IMR-90 (cell line): Measurements from ENCODE around the gene FAM124A. TPM values are rescaled to one million over a fixed set of nuclear protein-coding genes. Genes with fewer than 3 reads are reported as not detected.

Source experiments
- ATAC-seq: fragments of 200-7000 bp; cut with Tn5 transposase; 2 replicates; pipeline ENCODE4 v1.9.1; 2020; ENCODE audit warnings: low read depth, mild to moderate bottlenecking, moderate library complexity
- BruUV-seq: library from RNA; stranded (reverse); fragments of 400-500 nt; replicated peaks from 2 replicates; lab custom pipeline; 2021; lab: Mats Ljungman, UMichigan
- CTCF ChIA-PET: fragments of 300-600 bp; formaldehyde crosslinking; extraction: SDS; loops from one replicate; lab custom pipeline; 2021; ENCODE audit warnings: antibody characterized with exemption; lab: Yijun Ruan, JAX
- POLR2A ChIA-PET: fragments of 300-600 bp; sonication (Branson Sonifier 250); formaldehyde crosslinking; loops from one replicate; lab custom pipeline; 2022; ENCODE audit warnings: antibody characterized with exemption; ENCODE audit not compliant: unreplicated experiment; lab: Charles Lee
- DNase-seq: peaks from one replicate; pipeline ENCODE4 v3.0.0; 2013
- H2AFZ ChIP-seq: replicated peaks from 2 replicates; pipeline ENCODE3; 2013; ENCODE audit warnings: low read length, mild to moderate bottlenecking; ENCODE audit not compliant: poor library complexity
- H2AK5ac ChIP-seq: 2 replicates; pipeline ENCODE4 v1.6.1; 2013; ENCODE audit warnings: low read depth, low read length, inconsistent platforms
- H2AK9ac ChIP-seq: replicated peaks from 2 replicates; pipeline ENCODE3; 2013; ENCODE audit warnings: mild to moderate bottlenecking, low read depth, low read length, moderate library complexity; ENCODE audit not compliant: poor library complexity
- H2BK120ac ChIP-seq: 2 replicates; pipeline ENCODE4 v1.6.1; 2013; ENCODE audit warnings: low read depth, low read length, inconsistent platforms
- H2BK15ac ChIP-seq: 3 replicates; pipeline ENCODE4 v1.6.1; 2013; ENCODE audit warnings: low read depth, low read length, inconsistent platforms
- H2BK20ac ChIP-seq: 2 replicates; pipeline ENCODE4 v1.6.1; 2013; ENCODE audit warnings: low read depth, mild to moderate bottlenecking, inconsistent platforms, low read length, moderate library complexity
- H2BK5ac ChIP-seq: 2 replicates; pipeline ENCODE4 v1.6.1; 2013; ENCODE audit warnings: mild to moderate bottlenecking, low read depth, low read length, inconsistent platforms; ENCODE audit not compliant: poor library complexity, severe bottlenecking
- H3K14ac ChIP-seq: replicated peaks from 2 replicates; pipeline ENCODE4 v1.6.1; 2013; ENCODE audit warnings: low read depth, low read length, inconsistent platforms
- H3K18ac ChIP-seq: 2 replicates; pipeline ENCODE4 v1.6.1; 2013; ENCODE audit warnings: low read depth, low read length, control low read depth
- H3K23ac ChIP-seq: 2 replicates; pipeline ENCODE4 v1.6.1; 2013; ENCODE audit warnings: low read depth, low read length, inconsistent platforms
- H3K27ac ChIP-seq: 2 replicates; pipeline ENCODE4 v1.5.1; 2013; ENCODE audit warnings: mild to moderate bottlenecking, control low read depth, low read length; ENCODE audit not compliant: insufficient read depth
- H3K27me3 ChIP-seq: 2 replicates; pipeline ENCODE4 v1.6.1; 2013; ENCODE audit warnings: low read length; ENCODE audit not compliant: control insufficient read depth, insufficient read depth
- H3K36me3 ChIP-seq: 2 replicates; pipeline ENCODE4 v1.6.1; 2013; ENCODE audit warnings: low read length, mixed read lengths; ENCODE audit not compliant: control insufficient read depth, insufficient read depth
- H3K4ac ChIP-seq: 2 replicates; pipeline ENCODE4 v1.6.1; 2013; ENCODE audit warnings: low read depth, low read length, inconsistent platforms
- H3K4me1 ChIP-seq: 2 replicates; pipeline ENCODE4 v1.6.1; 2013; ENCODE audit warnings: low read length, mixed read lengths; ENCODE audit not compliant: control insufficient read depth, insufficient read depth
- H3K4me2 ChIP-seq: 2 replicates; pipeline ENCODE4 v1.6.1; 2013; ENCODE audit warnings: low read depth, mild to moderate bottlenecking, control low read depth, low read length, moderate library complexity
- H3K4me3 ChIP-seq: 2 replicates; pipeline ENCODE4 v1.5.1; 2013; ENCODE audit warnings: low read depth, mild to moderate bottlenecking, control low read depth, low read length, moderate library complexity; ENCODE audit not compliant: insufficient read depth
- H3K56ac ChIP-seq: 2 replicates; pipeline ENCODE4 v1.6.1; 2013; ENCODE audit warnings: low read length, inconsistent platforms; ENCODE audit not compliant: insufficient read depth; ENCODE audit errors: extremely low read depth
- H3K79me1 ChIP-seq, 2 experiments: 2 replicates each; pipeline ENCODE4 v1.6.1; 2013; ENCODE audit warnings: low read length in 2 of 2, inconsistent platforms in 1 of 2, low read depth in 1 of 2
- H3K9ac ChIP-seq: 2 replicates; pipeline ENCODE4 v1.6.1; 2013; ENCODE audit warnings: low read depth, low read length, control low read depth
- H3K9me1 ChIP-seq: 2 replicates; pipeline ENCODE4 v1.6.1; 2013; ENCODE audit warnings: low read length, inconsistent platforms; ENCODE audit not compliant: insufficient read depth
- H3K9me3 ChIP-seq: 2 replicates; pipeline ENCODE4 v1.6.1; 2013; ENCODE audit warnings: low read length; ENCODE audit not compliant: control insufficient read depth, insufficient read depth
- H4K20me1 ChIP-seq: 2 replicates; pipeline ENCODE4 v1.6.1; 2013; ENCODE audit warnings: low read length, inconsistent platforms; ENCODE audit not compliant: insufficient read depth
- H4K5ac ChIP-seq: 2 replicates; pipeline ENCODE4 v1.6.1; 2013; ENCODE audit warnings: mild to moderate bottlenecking, low read depth, low read length, control low read depth
- H4K8ac ChIP-seq, 2 experiments: 2 replicates each; pipeline ENCODE4 v1.6.1; 2013; ENCODE audit warnings: low read depth in 2 of 2, low read length in 2 of 2, control low read depth in 1 of 2, inconsistent platforms in 1 of 2
- H4K91ac ChIP-seq: 2 replicates; pipeline ENCODE4 v1.6.1; 2013; ENCODE audit warnings: low read depth, low read length, inconsistent platforms; ENCODE audit not compliant: insufficient read depth
- BHLHE40 ChIP-seq: fragments of 150-350 bp; IDR thresholded peaks from 2 replicates; pipeline ENCODE4 v1.6.1; 2016; ENCODE audit warnings: mild to moderate bottlenecking, low read depth, low read length
- CEBPB ChIP-seq: IDR thresholded peaks from 2 replicates; pipeline ENCODE4 v1.6.1; 2012; ENCODE audit warnings: low read depth, low read length, improper control_type of control experiment
- CHD1 ChIP-seq: IDR thresholded peaks from 2 replicates; pipeline ENCODE4 v1.6.1; 2012; ENCODE audit warnings: low read depth, low read length, improper control_type of control experiment
- CTCF ChIP-seq: conservative IDR thresholded peaks from 2 replicates; pipeline ENCODE4 v1.5.1; 2012; ENCODE audit warnings: mild to moderate bottlenecking, low read depth, low read length, improper control_type of control experiment
- ELK1 ChIP-seq: fragments of 150-350 bp; IDR thresholded peaks from 2 replicates; pipeline ENCODE4 v1.6.1; 2016; ENCODE audit warnings: low read depth, mild to moderate bottlenecking, low read length, moderate library complexity, borderline replicate concordance
- FOS ChIP-seq: fragments of 150-350 bp; IDR thresholded peaks from 2 replicates; pipeline ENCODE4 v1.6.1; 2016; ENCODE audit warnings: low read depth, low read length
- MAFK ChIP-seq: IDR thresholded peaks from 2 replicates; pipeline ENCODE4 v1.6.1; 2012; ENCODE audit warnings: low read depth, low read length, improper control_type of control experiment
- MAZ ChIP-seq: IDR thresholded peaks from 2 replicates; pipeline ENCODE4 v1.6.1; 2012; ENCODE audit warnings: low read depth, mild to moderate bottlenecking, low read length, improper control_type of control experiment, moderate library complexity, borderline replicate concordance
- MXI1 ChIP-seq: IDR thresholded peaks from 2 replicates; pipeline ENCODE4 v1.6.1; 2012; ENCODE audit warnings: low read depth, mild to moderate bottlenecking, low read length, moderate library complexity, borderline replicate concordance
- NFE2L2 ChIP-seq: fragments of 150-350 bp; IDR thresholded peaks from 2 replicates; pipeline ENCODE4 v1.6.1; 2016; ENCODE audit warnings: low read depth, mild to moderate bottlenecking, low read length
- POLR2A ChIP-seq: IDR thresholded peaks from 2 replicates; pipeline ENCODE4 v1.6.1; 2012; ENCODE audit warnings: mild to moderate bottlenecking, low read depth, low read length
- RAD21 ChIP-seq: IDR thresholded peaks from 2 replicates; pipeline ENCODE4 v1.6.1; 2012; ENCODE audit warnings: low read length, improper control_type of control experiment
- RCOR1 ChIP-seq: IDR thresholded peaks from 2 replicates; pipeline ENCODE4 v1.6.1; 2012; ENCODE audit warnings: mild to moderate bottlenecking, low read length, improper control_type of control experiment; ENCODE audit not compliant: insufficient replicate concordance
- RFX5 ChIP-seq: IDR thresholded peaks from 2 replicates; pipeline ENCODE4 v1.8.0; 2012; ENCODE audit warnings: low read depth, mild to moderate bottlenecking, low read length, moderate library complexity
- SMC3 ChIP-seq: fragments of 150-350 bp; IDR thresholded peaks from 2 replicates; pipeline ENCODE4 v1.6.1; 2016; ENCODE audit warnings: low read depth, mild to moderate bottlenecking, antibody characterized with exemption, low read length, moderate library complexity
- USF2 ChIP-seq: fragments of 150-350 bp; IDR thresholded peaks from 2 replicates; pipeline ENCODE4 v1.6.1; 2017; ENCODE audit warnings: mild to moderate bottlenecking, antibody characterized with exemption, low read length, low read depth
- WGBS, 2 experiments: methylation state at CpG; one replicate each; pipeline versions ENCODE4 v1.1.5 to v1.1.7; 2013; ENCODE audit warnings: missing lambda C conversion rate in 2 of 2; ENCODE audit not compliant: insufficient read length in 1 of 2; ENCODE audit errors: extremely low coverage in 2 of 2; 5-methylcytosine and 5-hydroxymethylcytosine counted together
- dilution Hi-C: fragments of 300-500 bp; cut with HindIII; formaldehyde crosslinking; loops from one replicate; pipeline ENCODE4 v1.14.3; 2018; ENCODE audit warnings: low sequenced_read_pairs; ENCODE audit not compliant: unreplicated experiment
- in situ Hi-C: fragments of 300-500 bp; cut with MboI; formaldehyde crosslinking; loops from 3 replicates; pipeline ENCODE4 v1.14.3; 2019; ENCODE audit warnings: low sequenced_read_pairs, inconsistent platforms, mixed read lengths
- intact Hi-C: fragments of 100-400 bp; cut with micrococcal nuclease; formaldehyde crosslinking; loops from 2 replicates; pipeline ENCODE4 v1.10.0; 2022
- polyA plus RNA-seq, 3 experiments: library from polyadenylated mRNA; depleted of rRNA; stranded (reverse); fragments of >200 nt; gene quantifications; 2 replicates each; pipeline ENCODE4 v1.2.3, GENCODE V29; 2012; ENCODE audit warnings: low replicate concordance in 1 of 3
- total RNA-seq: library from RNA; depleted of rRNA; stranded (reverse); fragments of >200 nt; gene quantifications from 2 replicates; pipeline ENCODE4 v1.2.3, GENCODE V29; 2012

FAM124A gene
- total and polyA plus RNA-seq, 2 of the 4 experiments (the other 2 are of a cell fraction) = 0.03 TPM; not detected in 1

- Histone ChIP-seq H3K4me2 (no peak overlapping the region), H3K27me3 (peaks cover 1% of the 10 kb centered on the region; the same call in 1 of the 2 replicates), H2BK120ac (no peak overlapping the region), H2BK20ac (no peak overlapping the region), H3K18ac (no peak overlapping the region), H3K14ac (no peak overlapping the region), H4K5ac (no peak overlapping the region), H3K79me1 (no peaks in the 10 kb centered on the region), H2BK15ac (no peak overlapping the region), H3K23ac (no peak overlapping the region), H3K36me3 (no peaks in the 10 kb centered on the region), H2AK5ac (no peak overlapping the region), H4K20me1 (no peaks in the 10 kb centered on the region), H3K9me1 (no peaks in the 10 kb centered on the region), H2BK5ac (no peak overlapping the region), H3K9ac (no peak overlapping the region), H3K4ac (no peak overlapping the region), H2AK9ac (no peak overlapping the region), H3K27ac (no peak overlapping the region), H3K9me3 (no peaks in the 10 kb centered on the region), H3K56ac (no peak overlapping the region), H3K4me1 (no peaks in the 10 kb centered on the region), H3K4me3 (no peak overlapping the region), H4K8ac (no peak overlapping the region), H4K91ac (no peak overlapping the region), H2AFZ (no peak overlapping the region)
- ChIA-PET CTCF (no interaction called here), POLR2A (no interaction called here)
- dilution Hi-C loops = no loop called here
- ATAC-seq (no peak), DNase-seq (no peak)
- in situ Hi-C loops = no loop called here
- intact Hi-C loops = no loop called here
- 71% methylated on average over 1 of the region's 3 CpGs; no CpG with 5 or more reads in 1 of the 2 experiments for WGBS, 2 experiments
- BruUV-seq = no TSS peak
- no peak for TF ChIP-seq BHLHE40
- TF ChIP-seq ELK1 = no peak
- no peak for TF ChIP-seq USF2
- no peak for TF ChIP-seq RFX5
- TF ChIP-seq FOS = no peak
- no peak for TF ChIP-seq CEBPB
- no peak for TF ChIP-seq NFE2L2
- TF ChIP-seq MAZ = no peak
- TF ChIP-seq SMC3 = no peak
- no peak for TF ChIP-seq CHD1
- TF ChIP-seq MXI1 = no peak
- no peak for TF ChIP-seq RAD21
- TF ChIP-seq POLR2A = no peak
- TF ChIP-seq CTCF = no peak
- TF ChIP-seq MAFK = no peak
- no peak for TF ChIP-seq RCOR1
Observed at GRCh38 chr13:51330791-51331190, 108.6 kb downstream of the FAM124A start.
